ENCODE results near the gene CXADR. TPM values are rescaled to one million over a fixed set of nuclear protein-coding genes. Genes with fewer than 3 reads are reported as not detected.
"Not testable (repeated sequence)": the region's sequence is repeated elsewhere in the genome, so short reads cannot be mapped to it uniquely, and the experiment has no call there.

CXADR gene
- total RNA-seq, 4 donors from 2014 or later: 5.0 to 198 (median 106) TPM

GRCh38 chr21:17507591-17507990 is 5.3 kb upstream of the CXADR start:
- no peak overlapping the region for H3K4me3 ChIP-seq
- TF ChIP-seq CTCF (IDR thresholded peaks at IDR 0.05): no peak
- H3K27ac ChIP-seq: no peak overlapping the region
- no peaks in the 10 kb centered on the region for H3K9me3 ChIP-seq
- H3K36me3 ChIP-seq: no peaks in the 10 kb centered on the region
- no peak for DNase-seq
- H3K4me1 ChIP-seq: no peaks in the 10 kb centered on the region
- H3K27me3 ChIP-seq: no peaks in the 10 kb centered on the region

- Histone ChIP-seq H3K4me1 (peaks cover 0 to 16% (median 0%) of the 10 kb centered on the region in 4 donors), H3K9me3 (no peaks in the 10 kb centered on the region), H3K4me3 (peak overlapping the region; percentile 49 to 99 (median 76)), H3K36me3 (no peaks in the 10 kb centered on the region), H3K27me3 (no peaks in the 10 kb centered on the region), H3K27ac (peak overlapping the region in 3 of 4 donors; percentile 72 to 99 (median 97))
- DNase-seq: peak in 2 of 3 donors; percentile 53 to 66
- TF ChIP-seq POLR2A (IDR thresholded peaks at IDR 0.05) (no peak), CTCF (IDR thresholded peaks at IDR 0.05) (peak in 1 of 6 experiments; percentile 14)
Observed at GRCh38 chr21:17513214-17514123, 626 bp downstream of the CXADR start.

GRCh38 chr21:17514124-17514845 is 1.4 kb downstream of the CXADR start:
- Histone ChIP-seq H3K36me3 (peaks cover 0 to 3% (median 0%) of the 10 kb centered on the region in 3 donors), H3K27ac (peak overlapping the region in 3 of 4 donors; percentile 72 to 99 (median 97)), H3K9me3 (no peaks in the 10 kb centered on the region), H3K27me3 (no peaks in the 10 kb centered on the region), H3K4me3 (peak overlapping the region in 3 of 4 donors; percentile 49 to 99 (median 83)), H3K4me1 (peaks cover 0 to 16% (median 0%) of the 10 kb centered on the region in 4 donors)
- no peak for TF ChIP-seq CTCF (IDR thresholded peaks at IDR 0.05)
- TF ChIP-seq POLR2A (IDR thresholded peaks at IDR 0.05): no peak
- no peak for DNase-seq

- not testable (repeated sequence) for H3K9me3 ChIP-seq, H3K27ac ChIP-seq, H3K4me3 ChIP-seq, H3K36me3 ChIP-seq, H3K27me3 ChIP-seq, DNase-seq
- peaks cover 0 to 21% (median 0%) of the 10 kb centered on the region in 4 donors for H3K4me1 ChIP-seq
Observed at GRCh38 chr21:17517008-17517407, 4.2 kb downstream of the CXADR start.

GRCh38 chr21:17519208-17519738 is 6.4 kb downstream of the CXADR start:
- H3K27me3 ChIP-seq: no peaks in the 10 kb centered on the region
- H3K27ac ChIP-seq: no peak overlapping the region
- no peaks in the 10 kb centered on the region for H3K9me3 ChIP-seq
- no peak for DNase-seq
- no peak overlapping the region for H3K4me3 ChIP-seq
- no peak for TF ChIP-seq POLR2A (IDR thresholded peaks at IDR 0.05)
- no peak for TF ChIP-seq CTCF (IDR thresholded peaks at IDR 0.05)
- peaks cover 0 to 23% (median 0%) of the 10 kb centered on the region in 4 donors for H3K4me1 ChIP-seq
- H3K36me3 ChIP-seq: peaks cover 0 to 3% (median 0%) of the 10 kb centered on the region in 3 donors
